Stomach (tissue), 4 donors: ENCODE measurements around the gene CELF2.

Source experiments
- POLR2A ChIP-seq, 4 donors: fragments of 450-650 bp; IDR thresholded peaks; one replicate each; pipeline ENCODE4 v1.6.1; 2016; ENCODE audit warnings: antibody characterized with exemption in 4 of 4, control low read depth in 2 of 4, mild to moderate bottlenecking in 1 of 4, moderate library complexity in 1 of 4
- POLR2AphosphoS5 ChIP-seq, 3 donors: sonication (generic); formaldehyde crosslinking; IDR thresholded peaks; one replicate each; pipeline ENCODE4 v1.6.1; 2016; ENCODE audit warnings: antibody characterized with exemption in 3 of 3
- TF ChIP-seq, protein P1 (sequence below), 7 experiments: fragments of 450-650 bp in 4 of 7; fragments of 200-600 bp in 3 of 7; sonication (generic) in 3 of 7; IDR thresholded peaks; one replicate each; pipeline ENCODE4 v1.5.1; 2016 to 2019; ENCODE audit warnings: antibody characterized with exemption in 7 of 7, control low read depth in 2 of 7, mild to moderate bottlenecking in 1 of 7

DNA sequence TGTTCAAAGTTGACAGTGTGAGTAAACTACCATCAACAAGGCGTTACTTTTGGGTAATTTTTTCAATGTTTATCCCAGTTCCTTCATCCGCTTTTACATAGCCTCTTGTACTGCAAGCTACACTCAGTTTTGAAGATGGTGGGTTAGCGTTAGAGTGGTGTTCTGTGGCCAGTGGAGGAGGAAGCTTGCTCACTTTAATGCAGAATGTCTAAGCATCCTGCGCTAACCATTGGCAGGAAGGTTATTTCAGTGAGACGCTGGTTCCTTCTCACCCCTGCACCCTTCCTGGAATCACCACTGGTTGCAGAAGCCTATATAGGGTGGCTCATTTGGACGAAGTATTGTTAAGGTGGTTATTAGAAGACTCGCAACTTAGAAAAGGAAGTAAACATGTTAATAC lies 159.1 kb downstream of the CELF2 start:
- TF ChIP-seq, protein P1, sequence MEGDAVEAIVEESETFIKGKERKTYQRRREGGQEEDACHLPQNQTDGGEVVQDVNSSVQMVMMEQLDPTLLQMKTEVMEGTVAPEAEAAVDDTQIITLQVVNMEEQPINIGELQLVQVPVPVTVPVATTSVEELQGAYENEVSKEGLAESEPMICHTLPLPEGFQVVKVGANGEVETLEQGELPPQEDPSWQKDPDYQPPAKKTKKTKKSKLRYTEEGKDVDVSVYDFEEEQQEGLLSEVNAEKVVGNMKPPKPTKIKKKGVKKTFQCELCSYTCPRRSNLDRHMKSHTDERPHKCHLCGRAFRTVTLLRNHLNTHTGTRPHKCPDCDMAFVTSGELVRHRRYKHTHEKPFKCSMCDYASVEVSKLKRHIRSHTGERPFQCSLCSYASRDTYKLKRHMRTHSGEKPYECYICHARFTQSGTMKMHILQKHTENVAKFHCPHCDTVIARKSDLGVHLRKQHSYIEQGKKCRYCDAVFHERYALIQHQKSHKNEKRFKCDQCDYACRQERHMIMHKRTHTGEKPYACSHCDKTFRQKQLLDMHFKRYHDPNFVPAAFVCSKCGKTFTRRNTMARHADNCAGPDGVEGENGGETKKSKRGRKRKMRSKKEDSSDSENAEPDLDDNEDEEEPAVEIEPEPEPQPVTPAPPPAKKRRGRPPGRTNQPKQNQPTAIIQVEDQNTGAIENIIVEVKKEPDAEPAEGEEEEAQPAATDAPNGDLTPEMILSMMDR (IDR thresholded peaks at IDR 0.05): no peak
- TF ChIP-seq POLR2AphosphoS5 (IDR thresholded peaks at IDR 0.05) (peak in 1 of 3 donors; percentile 28), POLR2A (IDR thresholded peaks at IDR 0.05) (no peak)
